ENCODE data around the gene ACE2. TPM values are rescaled to one million over a fixed set of nuclear protein-coding genes. Genes with fewer than 3 reads are reported as not detected.

Gene ACE2
- polyA plus RNA-seq, 1 donor from 2014 or later: 0.64 TPM

DNA sequence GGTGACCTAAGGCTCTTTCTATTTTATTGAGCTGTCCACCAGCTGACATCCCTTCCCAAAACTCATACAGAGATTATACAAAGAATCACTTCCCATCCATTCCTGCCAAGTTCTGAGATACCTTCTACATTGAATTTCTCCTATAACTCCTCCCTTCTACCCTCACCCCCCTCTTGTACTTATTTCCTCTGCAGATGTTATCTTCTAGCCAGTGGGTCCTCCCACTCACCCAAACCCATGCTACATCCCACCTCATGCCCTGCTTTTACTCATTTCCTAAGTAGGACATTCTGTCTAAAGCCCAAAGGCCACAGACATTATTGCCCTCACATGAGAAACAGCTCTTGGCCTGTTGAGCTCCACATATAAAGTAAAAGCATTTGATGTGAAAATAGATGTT is 71.6 kb downstream of the ACE2 start:
- Histone ChIP-seq H2AFZ (ENCODE audit: low read depth, low read length) (no peak overlapping the region), H3K4me3 (ENCODE audit: low read length) (no peak overlapping the region), H3K27me3 (ENCODE audit: insufficient read depth, low read depth, low read length) (no peaks in the 10 kb centered on the region), H3K9me3 (ENCODE audit: low read length) (no peaks in the 10 kb centered on the region), H3K4me2 (ENCODE audit: low read length) (no peak overlapping the region), H3K79me2 (replicated peaks; ENCODE audit: insufficient read depth, low read length) (no peaks in the 10 kb centered on the region), H3K36me3 (ENCODE audit: insufficient read depth, low read length) (no peaks in the 10 kb centered on the region), H3K27ac (ENCODE audit: low read length) (no peak overlapping the region), H3K9ac (ENCODE audit: low read length) (no peak overlapping the region), H3K9me2 (ENCODE audit: insufficient read depth, low read length) (no peaks in the 10 kb centered on the region), H3F3A (ENCODE audit: insufficient read depth, low read length, poor library complexity, severe bottlenecking) (no peaks in the 10 kb centered on the region), H4K20me1 (ENCODE audit: insufficient read depth) (no peaks in the 10 kb centered on the region)
- no peak for TF ChIP-seq MXI1 (conservative IDR thresholded peaks at IDR 0.05; ENCODE audit: poor library complexity, severe bottlenecking)
- TF ChIP-seq POLR2AphosphoS5 (IDR thresholded peaks at IDR 0.05): no peak
- TF ChIP-seq EZH2 (IDR thresholded peaks at IDR 0.05; ENCODE audit: borderline replicate concordance, insufficient read depth, low read length, poor library complexity, severe bottlenecking): no peak
- TF ChIP-seq RAD21 (conservative IDR thresholded peaks at IDR 0.05): no peak
- TF ChIP-seq, protein P1, sequence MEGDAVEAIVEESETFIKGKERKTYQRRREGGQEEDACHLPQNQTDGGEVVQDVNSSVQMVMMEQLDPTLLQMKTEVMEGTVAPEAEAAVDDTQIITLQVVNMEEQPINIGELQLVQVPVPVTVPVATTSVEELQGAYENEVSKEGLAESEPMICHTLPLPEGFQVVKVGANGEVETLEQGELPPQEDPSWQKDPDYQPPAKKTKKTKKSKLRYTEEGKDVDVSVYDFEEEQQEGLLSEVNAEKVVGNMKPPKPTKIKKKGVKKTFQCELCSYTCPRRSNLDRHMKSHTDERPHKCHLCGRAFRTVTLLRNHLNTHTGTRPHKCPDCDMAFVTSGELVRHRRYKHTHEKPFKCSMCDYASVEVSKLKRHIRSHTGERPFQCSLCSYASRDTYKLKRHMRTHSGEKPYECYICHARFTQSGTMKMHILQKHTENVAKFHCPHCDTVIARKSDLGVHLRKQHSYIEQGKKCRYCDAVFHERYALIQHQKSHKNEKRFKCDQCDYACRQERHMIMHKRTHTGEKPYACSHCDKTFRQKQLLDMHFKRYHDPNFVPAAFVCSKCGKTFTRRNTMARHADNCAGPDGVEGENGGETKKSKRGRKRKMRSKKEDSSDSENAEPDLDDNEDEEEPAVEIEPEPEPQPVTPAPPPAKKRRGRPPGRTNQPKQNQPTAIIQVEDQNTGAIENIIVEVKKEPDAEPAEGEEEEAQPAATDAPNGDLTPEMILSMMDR (IDR thresholded peaks at IDR 0.05; ENCODE audit: poor library complexity, severe bottlenecking): no peak
- TF ChIP-seq, protein P2, sequence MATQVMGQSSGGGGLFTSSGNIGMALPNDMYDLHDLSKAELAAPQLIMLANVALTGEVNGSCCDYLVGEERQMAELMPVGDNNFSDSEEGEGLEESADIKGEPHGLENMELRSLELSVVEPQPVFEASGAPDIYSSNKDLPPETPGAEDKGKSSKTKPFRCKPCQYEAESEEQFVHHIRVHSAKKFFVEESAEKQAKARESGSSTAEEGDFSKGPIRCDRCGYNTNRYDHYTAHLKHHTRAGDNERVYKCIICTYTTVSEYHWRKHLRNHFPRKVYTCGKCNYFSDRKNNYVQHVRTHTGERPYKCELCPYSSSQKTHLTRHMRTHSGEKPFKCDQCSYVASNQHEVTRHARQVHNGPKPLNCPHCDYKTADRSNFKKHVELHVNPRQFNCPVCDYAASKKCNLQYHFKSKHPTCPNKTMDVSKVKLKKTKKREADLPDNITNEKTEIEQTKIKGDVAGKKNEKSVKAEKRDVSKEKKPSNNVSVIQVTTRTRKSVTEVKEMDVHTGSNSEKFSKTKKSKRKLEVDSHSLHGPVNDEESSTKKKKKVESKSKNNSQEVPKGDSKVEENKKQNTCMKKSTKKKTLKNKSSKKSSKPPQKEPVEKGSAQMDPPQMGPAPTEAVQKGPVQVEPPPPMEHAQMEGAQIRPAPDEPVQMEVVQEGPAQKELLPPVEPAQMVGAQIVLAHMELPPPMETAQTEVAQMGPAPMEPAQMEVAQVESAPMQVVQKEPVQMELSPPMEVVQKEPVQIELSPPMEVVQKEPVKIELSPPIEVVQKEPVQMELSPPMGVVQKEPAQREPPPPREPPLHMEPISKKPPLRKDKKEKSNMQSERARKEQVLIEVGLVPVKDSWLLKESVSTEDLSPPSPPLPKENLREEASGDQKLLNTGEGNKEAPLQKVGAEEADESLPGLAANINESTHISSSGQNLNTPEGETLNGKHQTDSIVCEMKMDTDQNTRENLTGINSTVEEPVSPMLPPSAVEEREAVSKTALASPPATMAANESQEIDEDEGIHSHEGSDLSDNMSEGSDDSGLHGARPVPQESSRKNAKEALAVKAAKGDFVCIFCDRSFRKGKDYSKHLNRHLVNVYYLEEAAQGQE (IDR thresholded peaks at IDR 0.05; ENCODE audit: borderline replicate concordance): no peak
- no peak for TF ChIP-seq EP300 (conservative IDR thresholded peaks at IDR 0.05; ENCODE audit: poor library complexity, severe bottlenecking)
- TF ChIP-seq TAF1 (IDR thresholded peaks at IDR 0.05; ENCODE audit: low read depth): no peak
- no peak for TF ChIP-seq SMC3 (conservative IDR thresholded peaks at IDR 0.05; ENCODE audit: poor library complexity)

- H3K36me3 ChIP-seq (ENCODE audit: insufficient read depth, low read length): no peaks in the 10 kb centered on the region
- no peaks in the 10 kb centered on the region for H3K9me2 ChIP-seq (ENCODE audit: insufficient read depth, low read length)
Observed at GRCh38 chrX:15525664-15526416, 74.9 kb downstream of the ACE2 start.

More at GRCh38 chrX:15525664-15526416, 74.9 kb downstream of the ACE2 start:
- Histone ChIP-seq H3K27me3 (ENCODE audit: insufficient read depth, low read depth, low read length) (no peaks in the 10 kb centered on the region), H3K4me3 (ENCODE audit: low read length) (no peak overlapping the region), H3K79me2 (replicated peaks; ENCODE audit: insufficient read depth, low read length) (no peaks in the 10 kb centered on the region), H3K9ac (ENCODE audit: low read length) (no peak overlapping the region), H3K9me3 (ENCODE audit: low read length) (no peaks in the 10 kb centered on the region), H3F3A (ENCODE audit: insufficient read depth, low read length, poor library complexity, severe bottlenecking) (no peaks in the 10 kb centered on the region), H3K27ac (ENCODE audit: low read length) (no peak overlapping the region), H2AFZ (ENCODE audit: low read depth, low read length) (no peak overlapping the region), H3K4me2 (ENCODE audit: low read length) (no peak overlapping the region), H4K20me1 (ENCODE audit: insufficient read depth) (no peaks in the 10 kb centered on the region)
- TF ChIP-seq POLR2AphosphoS5 (IDR thresholded peaks at IDR 0.05) (no peak), SMC3 (conservative IDR thresholded peaks at IDR 0.05; ENCODE audit: poor library complexity) (no peak), TAF1 (IDR thresholded peaks at IDR 0.05; ENCODE audit: low read depth) (no peak), EP300 (conservative IDR thresholded peaks at IDR 0.05; ENCODE audit: poor library complexity, severe bottlenecking) (no peak), RAD21 (conservative IDR thresholded peaks at IDR 0.05) (no peak), MXI1 (conservative IDR thresholded peaks at IDR 0.05; ENCODE audit: poor library complexity, severe bottlenecking) (no peak), EZH2 (IDR thresholded peaks at IDR 0.05; ENCODE audit: borderline replicate concordance, insufficient read depth, low read length, poor library complexity, severe bottlenecking) (no peak)
- TF ChIP-seq, protein P1 (IDR thresholded peaks at IDR 0.05; ENCODE audit: poor library complexity, severe bottlenecking): no peak
- TF ChIP-seq, protein P2 (IDR thresholded peaks at IDR 0.05; ENCODE audit: borderline replicate concordance): no peak

Measured in neural cell (in vitro differentiated cells).